K562 (cell line): ENCODE results near the gene RSF1.

Source experiments
- ELF4 ChIP-seq: fragments of 450-650 bp; formaldehyde crosslinking; IDR thresholded peaks from 2 replicates; pipeline ENCODE4 v1.4.0; 2022; ENCODE audit warnings: missing genetic modification characterization
- HEY1 ChIP-seq: fragments of 250-450 bp; sonication (Bioruptor Pico); IDR thresholded peaks from 2 replicates; pipeline ENCODE4 v1.5.0; 2020; ENCODE audit warnings: mild to moderate bottlenecking, moderate library complexity, borderline replicate concordance
- KLF6 ChIP-seq: fragments of 250-450 bp; sonication (Bioruptor Pico); IDR thresholded peaks from 2 replicates; pipeline ENCODE4 v1.4.0; 2020; ENCODE audit warnings: mild to moderate bottlenecking, moderate library complexity, borderline replicate concordance
- ZNF12 ChIP-seq: sonication (generic); formaldehyde crosslinking; IDR thresholded peaks from 2 replicates; pipeline ENCODE4 v1.4.0; 2020; ENCODE audit warnings: mild to moderate bottlenecking, missing genetic modification reagents
- ZNF224 ChIP-seq: sonication (generic); formaldehyde crosslinking; IDR thresholded peaks from 2 replicates; pipeline ENCODE4 v1.8.0; 2022; ENCODE audit warnings: mild to moderate bottlenecking, missing genetic modification reagents
- TF ChIP-seq, protein P1 (sequence below): fragments of 250-450 bp; sonication (Bioruptor Pico); IDR thresholded peaks from 2 replicates; pipeline ENCODE4 v1.5.1; 2021; ENCODE audit warnings: mild to moderate bottlenecking
- TF ChIP-seq, protein P2 (sequence below): fragments of 450-650 bp; formaldehyde crosslinking; IDR thresholded peaks from 2 replicates; pipeline ENCODE4 v1.4.0; 2020; ENCODE audit warnings: mild to moderate bottlenecking, moderate library complexity

DNA sequence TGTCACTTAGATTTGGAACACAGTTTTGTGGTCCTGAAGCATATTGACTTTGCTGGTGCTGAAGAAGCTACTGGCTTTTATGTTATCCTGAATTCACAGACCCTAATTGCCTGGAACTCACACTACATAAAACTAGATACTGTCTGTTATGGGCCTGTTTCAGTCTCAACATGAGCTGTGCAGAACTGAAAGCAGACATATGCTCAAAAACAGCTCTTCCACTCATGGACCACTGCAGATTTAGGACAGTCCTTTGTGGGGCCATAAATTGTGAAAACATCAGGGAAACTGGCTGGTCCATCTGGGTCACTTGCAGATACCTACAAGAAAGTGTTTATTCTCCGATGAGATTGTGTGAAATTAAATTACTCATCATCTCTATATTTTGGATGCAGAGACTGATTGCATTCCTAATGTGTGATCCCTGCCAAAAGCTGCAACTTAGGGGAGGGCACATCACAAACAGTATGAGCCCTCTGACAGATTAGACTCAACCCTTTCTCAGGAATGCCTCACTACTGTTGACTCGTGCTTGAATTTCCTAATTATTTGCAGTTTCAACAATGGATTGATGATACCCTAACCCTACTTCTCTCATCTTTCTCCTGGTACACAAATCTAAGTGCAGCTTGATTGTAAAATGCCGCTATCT lies 172.7 kb downstream of the RSF1 start:
- TF ChIP-seq, protein P1, sequence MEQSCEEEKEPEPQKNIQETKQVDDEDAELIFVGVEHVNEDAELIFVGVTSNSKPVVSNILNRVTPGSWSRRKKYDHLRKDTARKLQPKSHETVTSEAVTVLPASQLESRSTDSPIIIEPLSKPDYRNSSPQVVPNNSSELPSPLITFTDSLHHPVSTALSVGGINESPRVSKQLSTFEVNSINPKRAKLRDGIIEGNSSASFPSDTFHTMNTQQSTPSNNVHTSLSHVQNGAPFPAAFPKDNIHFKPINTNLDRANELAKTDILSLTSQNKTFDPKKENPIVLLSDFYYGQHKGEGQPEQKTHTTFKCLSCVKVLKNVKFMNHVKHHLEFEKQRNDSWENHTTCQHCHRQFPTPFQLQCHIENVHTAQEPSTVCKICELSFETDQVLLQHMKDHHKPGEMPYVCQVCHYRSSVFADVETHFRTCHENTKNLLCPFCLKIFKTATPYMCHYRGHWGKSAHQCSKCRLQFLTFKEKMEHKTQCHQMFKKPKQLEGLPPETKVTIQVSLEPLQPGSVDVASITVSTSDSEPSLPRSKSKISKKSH (CRISPR knock-in tag): no peak
- TF ChIP-seq KLF6 (CRISPR knock-in tag) (no peak), ZNF224 (CRISPR knock-in tag) (no peak), HEY1 (CRISPR knock-in tag) (no peak), ELF4 (CRISPR knock-in tag) (no peak), ZNF12 (CRISPR knock-in tag) (no peak)
- TF ChIP-seq, protein P2, sequence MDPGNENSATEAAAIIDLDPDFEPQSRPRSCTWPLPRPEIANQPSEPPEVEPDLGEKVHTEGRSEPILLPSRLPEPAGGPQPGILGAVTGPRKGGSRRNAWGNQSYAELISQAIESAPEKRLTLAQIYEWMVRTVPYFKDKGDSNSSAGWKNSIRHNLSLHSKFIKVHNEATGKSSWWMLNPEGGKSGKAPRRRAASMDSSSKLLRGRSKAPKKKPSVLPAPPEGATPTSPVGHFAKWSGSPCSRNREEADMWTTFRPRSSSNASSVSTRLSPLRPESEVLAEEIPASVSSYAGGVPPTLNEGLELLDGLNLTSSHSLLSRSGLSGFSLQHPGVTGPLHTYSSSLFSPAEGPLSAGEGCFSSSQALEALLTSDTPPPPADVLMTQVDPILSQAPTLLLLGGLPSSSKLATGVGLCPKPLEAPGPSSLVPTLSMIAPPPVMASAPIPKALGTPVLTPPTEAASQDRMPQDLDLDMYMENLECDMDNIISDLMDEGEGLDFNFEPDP (CRISPR knock-in tag): no peak
